ENCODE data around the gene SLK.

SLK gene

GRCh38 chr10:103929381-103929921 lies 37.5 kb upstream of the SLK start:
- Histone ChIP-seq H3K9ac (ENCODE audit: low read length) (no peak overlapping the region), H3K4me1 (ENCODE audit: control insufficient read depth, insufficient read depth, low read length) (no peaks in the 10 kb centered on the region), H3K27ac (ENCODE audit: low read depth, low read length) (no peak overlapping the region)

DNA sequence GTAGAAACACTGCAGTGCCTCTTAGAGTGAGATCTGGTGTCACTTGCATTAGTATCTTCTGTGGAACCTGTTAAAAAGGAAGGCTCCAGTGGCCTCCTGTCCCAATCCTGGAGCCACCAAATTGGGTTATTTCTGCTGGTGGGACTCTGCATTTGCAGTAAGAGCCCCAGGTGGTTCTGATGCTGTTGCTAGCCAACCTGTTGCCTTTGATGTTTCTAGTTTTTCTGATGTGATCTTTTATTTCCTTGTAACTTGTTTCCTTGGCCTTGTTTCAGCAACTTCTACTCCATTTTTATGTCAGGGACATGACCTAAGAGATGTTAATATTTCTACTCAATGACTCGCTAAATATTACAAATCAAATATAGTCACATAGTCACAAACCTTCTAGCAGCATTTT lies 36.5 kb upstream of the SLK start:
- H3K27me3 ChIP-seq (ENCODE audit: control insufficient read depth, insufficient read depth, low read length): no peaks in the 10 kb centered on the region
- no peak overlapping the region for H3K27ac ChIP-seq (ENCODE audit: low read depth, low read length)
- no peaks in the 10 kb centered on the region for H3K4me1 ChIP-seq (ENCODE audit: control insufficient read depth, insufficient read depth, low read length)
- no peak overlapping the region for H3K4me3 ChIP-seq (ENCODE audit: low read length)
- H3K36me3 ChIP-seq (ENCODE audit: control insufficient read depth, insufficient read depth, low read length): no peaks in the 10 kb centered on the region
- no peak overlapping the region for H3K9ac ChIP-seq (ENCODE audit: low read length)

More at GRCh38 chr10:103929381-103929921, 37.5 kb upstream of the SLK start:
- no peaks in the 10 kb centered on the region for H3K27me3 ChIP-seq (ENCODE audit: control insufficient read depth, insufficient read depth, low read length)
- no peak overlapping the region for H3K4me3 ChIP-seq (ENCODE audit: low read length)
- no peaks in the 10 kb centered on the region for H3K36me3 ChIP-seq (ENCODE audit: control insufficient read depth, insufficient read depth, low read length)

- no peaks in the 10 kb centered on the region for H3K4me1 ChIP-seq (ENCODE audit: control insufficient read depth, insufficient read depth, low read length)
- no peak overlapping the region for H3K4me3 ChIP-seq (ENCODE audit: low read length)
- H3K27ac ChIP-seq (ENCODE audit: low read depth, low read length): no peak overlapping the region
- H3K27me3 ChIP-seq (ENCODE audit: control insufficient read depth, insufficient read depth, low read length): no peaks in the 10 kb centered on the region
- H3K9ac ChIP-seq (ENCODE audit: low read length): no peak overlapping the region
- H3K36me3 ChIP-seq (ENCODE audit: control insufficient read depth, insufficient read depth, low read length): no peaks in the 10 kb centered on the region
These were observed 36.1 kb upstream of the SLK start for GRCh38 chr10:103930881-103931280.

GRCh38 chr10:103931603-103932002 lies 35.3 kb upstream of the SLK start:
- Histone ChIP-seq H3K9ac (ENCODE audit: low read length) (no peak overlapping the region), H3K4me1 (ENCODE audit: control insufficient read depth, insufficient read depth, low read length) (no peaks in the 10 kb centered on the region)

GRCh38 chr10:103932271-103932670 lies 34.7 kb upstream of the SLK start:
- H3K27me3 ChIP-seq (ENCODE audit: control insufficient read depth, insufficient read depth, low read length): no peaks in the 10 kb centered on the region
- H3K4me1 ChIP-seq (ENCODE audit: control insufficient read depth, insufficient read depth, low read length): no peaks in the 10 kb centered on the region
- no peak overlapping the region for H3K27ac ChIP-seq (ENCODE audit: low read depth, low read length)
- no peaks in the 10 kb centered on the region for H3K36me3 ChIP-seq (ENCODE audit: control insufficient read depth, insufficient read depth, low read length)
- H3K9ac ChIP-seq (ENCODE audit: low read length): no peak overlapping the region
- H3K4me3 ChIP-seq (ENCODE audit: low read length): no peak overlapping the region

More at GRCh38 chr10:103931603-103932002, 35.3 kb upstream of the SLK start:
- Histone ChIP-seq H3K27me3 (ENCODE audit: control insufficient read depth, insufficient read depth, low read length) (no peaks in the 10 kb centered on the region), H3K4me3 (ENCODE audit: low read length) (no peak overlapping the region), H3K27ac (ENCODE audit: low read depth, low read length) (no peak overlapping the region), H3K36me3 (ENCODE audit: control insufficient read depth, insufficient read depth, low read length) (no peaks in the 10 kb centered on the region)

DNA sequence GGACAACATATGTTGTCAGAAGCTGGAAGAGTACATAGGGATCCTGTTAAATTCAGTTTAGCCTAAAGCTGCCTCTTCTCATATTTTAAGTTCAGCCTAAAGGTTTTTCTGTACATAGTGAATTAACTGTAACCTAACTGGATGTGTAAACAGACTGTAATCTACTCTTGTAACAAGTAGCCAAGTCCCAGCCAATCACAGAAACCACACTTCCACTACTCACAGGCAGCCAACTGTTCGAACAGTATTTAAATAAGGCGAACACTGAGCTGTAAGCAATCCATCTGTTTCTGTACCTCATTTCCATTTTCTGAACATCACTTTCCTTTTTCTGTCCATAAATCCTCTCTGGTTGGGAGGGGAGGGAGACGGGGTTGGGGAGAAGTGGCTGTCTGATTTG lies 34.0 kb upstream of the SLK start:
- Histone ChIP-seq H3K27ac (ENCODE audit: low read depth, low read length) (no peak overlapping the region), H3K4me3 (ENCODE audit: low read length) (no peak overlapping the region), H3K36me3 (ENCODE audit: control insufficient read depth, insufficient read depth, low read length) (no peaks in the 10 kb centered on the region), H3K4me1 (ENCODE audit: control insufficient read depth, insufficient read depth, low read length) (no peaks in the 10 kb centered on the region), H3K27me3 (ENCODE audit: control insufficient read depth, insufficient read depth, low read length) (no peaks in the 10 kb centered on the region), H3K9ac (ENCODE audit: low read length) (no peak overlapping the region)

- no peak overlapping the region for H3K4me3 ChIP-seq (ENCODE audit: low read length)
- H3K36me3 ChIP-seq (ENCODE audit: control insufficient read depth, insufficient read depth, low read length): no peaks in the 10 kb centered on the region
- H3K4me1 ChIP-seq (ENCODE audit: control insufficient read depth, insufficient read depth, low read length): no peaks in the 10 kb centered on the region
- H3K27me3 ChIP-seq (ENCODE audit: control insufficient read depth, insufficient read depth, low read length): no peaks in the 10 kb centered on the region
- no peak overlapping the region for H3K27ac ChIP-seq (ENCODE audit: low read depth, low read length)
- H3K9ac ChIP-seq (ENCODE audit: low read length): no peak overlapping the region
These were observed 33.3 kb upstream of the SLK start for GRCh38 chr10:103933557-103934121.

DNA sequence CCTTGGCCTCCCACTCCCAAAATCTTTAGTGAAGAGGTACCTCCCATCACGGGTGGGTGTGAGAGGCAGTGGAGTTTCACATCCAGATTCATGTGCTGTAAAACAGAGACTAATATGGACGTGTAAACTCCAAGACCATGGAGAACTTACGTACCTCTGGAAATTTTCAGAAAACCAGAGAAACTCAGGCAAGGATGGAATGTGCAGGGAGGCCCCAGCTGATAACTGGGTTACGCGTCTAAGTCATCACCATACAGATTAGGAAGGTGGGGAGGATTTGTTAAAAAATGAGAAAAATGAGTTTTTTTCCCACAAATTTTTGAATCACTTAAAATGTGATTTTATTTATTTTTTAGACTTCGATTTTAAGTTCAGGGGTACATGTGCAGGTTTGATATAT lies 32.6 kb upstream of the SLK start:
- Histone ChIP-seq H3K4me1 (ENCODE audit: control insufficient read depth, insufficient read depth, low read length) (no peaks in the 10 kb centered on the region), H3K4me3 (ENCODE audit: low read length) (no peak overlapping the region), H3K27me3 (ENCODE audit: control insufficient read depth, insufficient read depth, low read length) (no peaks in the 10 kb centered on the region), H3K36me3 (ENCODE audit: control insufficient read depth, insufficient read depth, low read length) (no peaks in the 10 kb centered on the region), H3K27ac (ENCODE audit: low read depth, low read length) (no peak overlapping the region), H3K9ac (ENCODE audit: low read length) (no peak overlapping the region)

- no peaks in the 10 kb centered on the region for H3K36me3 ChIP-seq (ENCODE audit: control insufficient read depth, insufficient read depth, low read length)
- H3K27me3 ChIP-seq (ENCODE audit: control insufficient read depth, insufficient read depth, low read length): no peaks in the 10 kb centered on the region
- no peak overlapping the region for H3K9ac ChIP-seq (ENCODE audit: low read length)
- H3K27ac ChIP-seq (ENCODE audit: low read depth, low read length): no peak overlapping the region
- H3K4me3 ChIP-seq (ENCODE audit: low read length): no peak overlapping the region
- no peaks in the 10 kb centered on the region for H3K4me1 ChIP-seq (ENCODE audit: control insufficient read depth, insufficient read depth, low read length)
These were observed 30.9 kb upstream of the SLK start for GRCh38 chr10:103936022-103936421.

DNA sequence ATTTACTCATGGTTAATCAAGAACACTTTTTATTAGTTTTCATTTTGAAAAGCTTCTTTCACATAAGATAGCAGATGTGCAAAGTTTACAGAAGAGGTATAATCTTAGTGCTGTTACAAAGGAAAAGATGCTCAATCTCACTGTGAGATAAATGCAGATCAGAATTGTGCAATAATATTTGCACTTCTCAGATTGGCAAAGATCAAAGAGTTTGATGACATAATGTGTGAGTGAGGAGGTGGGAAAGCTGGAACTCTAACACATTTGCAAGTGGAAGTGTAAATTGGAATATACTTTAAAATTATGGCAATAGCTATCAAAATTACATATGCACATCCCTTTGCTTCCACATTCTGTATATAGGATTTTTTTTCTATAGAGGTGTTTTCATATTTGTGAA lies 27.4 kb upstream of the SLK start:
- H3K9ac ChIP-seq (ENCODE audit: low read length): no peak overlapping the region
- H3K4me1 ChIP-seq (ENCODE audit: control insufficient read depth, insufficient read depth, low read length): no peaks in the 10 kb centered on the region
- no peaks in the 10 kb centered on the region for H3K36me3 ChIP-seq (ENCODE audit: control insufficient read depth, insufficient read depth, low read length)
- no peaks in the 10 kb centered on the region for H3K27me3 ChIP-seq (ENCODE audit: control insufficient read depth, insufficient read depth, low read length)
- no peak overlapping the region for H3K27ac ChIP-seq (ENCODE audit: low read depth, low read length)
- H3K4me3 ChIP-seq (ENCODE audit: low read length): no peak overlapping the region

- Histone ChIP-seq H3K36me3 (ENCODE audit: control insufficient read depth, insufficient read depth, low read length) (no peaks in the 10 kb centered on the region), H3K4me3 (ENCODE audit: low read length) (no peak overlapping the region), H3K27me3 (ENCODE audit: control insufficient read depth, insufficient read depth, low read length) (no peaks in the 10 kb centered on the region), H3K9ac (ENCODE audit: low read length) (no peak overlapping the region), H3K27ac (ENCODE audit: low read depth, low read length) (no peak overlapping the region), H3K4me1 (ENCODE audit: control insufficient read depth, insufficient read depth, low read length) (no peaks in the 10 kb centered on the region)
These were observed 25.1 kb upstream of the SLK start for GRCh38 chr10:103941801-103942200.

DNA sequence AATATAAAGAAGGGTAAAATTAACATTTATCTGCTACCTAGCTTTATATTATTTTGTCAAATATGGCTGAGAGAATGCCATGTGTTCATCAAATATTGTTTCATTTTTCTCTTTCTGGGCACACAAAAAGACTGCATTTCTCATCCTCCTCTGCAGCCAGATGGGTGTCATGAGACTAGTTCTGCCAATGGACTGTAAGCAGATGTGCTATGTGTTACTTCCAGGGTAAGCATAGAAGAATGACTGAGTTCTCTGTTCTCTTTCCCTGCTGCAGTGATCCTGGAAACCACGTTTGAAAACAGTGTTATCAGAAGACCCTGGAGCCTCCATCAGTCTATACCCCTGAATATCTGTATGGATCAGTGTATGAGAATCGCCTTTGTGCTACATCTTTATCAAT lies 24.1 kb upstream of the SLK start:
- H3K9ac ChIP-seq (ENCODE audit: low read length): no peak overlapping the region
- no peaks in the 10 kb centered on the region for H3K27me3 ChIP-seq (ENCODE audit: control insufficient read depth, insufficient read depth, low read length)
- no peaks in the 10 kb centered on the region for H3K36me3 ChIP-seq (ENCODE audit: control insufficient read depth, insufficient read depth, low read length)
- H3K27ac ChIP-seq (ENCODE audit: low read depth, low read length): no peak overlapping the region
- H3K4me3 ChIP-seq (ENCODE audit: low read length): no peak overlapping the region
- no peaks in the 10 kb centered on the region for H3K4me1 ChIP-seq (ENCODE audit: control insufficient read depth, insufficient read depth, low read length)

DNA sequence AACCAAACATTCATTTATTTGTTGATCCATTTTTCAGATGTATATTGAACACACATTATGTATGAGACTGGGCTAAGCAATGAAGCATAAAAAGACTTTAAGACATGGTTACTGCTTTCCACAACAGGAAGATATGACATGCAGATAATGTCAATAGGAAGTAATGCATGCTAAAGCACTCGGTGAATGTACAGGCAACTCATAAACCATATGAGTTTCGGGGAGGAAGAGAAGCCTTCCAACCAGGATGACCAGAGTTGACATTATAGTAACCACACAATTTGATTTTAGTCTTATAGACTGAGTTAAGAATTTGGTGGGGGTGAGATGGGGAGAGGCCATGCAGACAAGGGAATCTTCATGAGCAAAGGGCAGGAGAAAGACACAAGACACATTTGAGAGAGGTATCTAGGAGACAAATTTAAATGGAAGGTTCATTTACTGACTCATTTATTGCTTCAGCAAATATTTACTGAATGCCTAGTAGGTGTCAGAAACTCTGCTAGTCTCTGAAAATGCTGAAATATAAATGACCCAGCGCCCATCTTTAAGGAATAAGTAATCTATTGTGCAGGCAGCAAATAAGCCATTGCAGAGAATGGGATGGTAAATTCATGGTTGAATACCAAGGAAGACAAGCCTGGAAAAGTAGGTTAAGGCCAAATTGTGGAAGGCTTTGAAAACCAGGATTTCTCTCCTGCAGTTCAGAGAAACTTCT lies 19.0 kb upstream of the SLK start:
- Histone ChIP-seq H3K36me3 (ENCODE audit: control insufficient read depth, insufficient read depth, low read length) (no peaks in the 10 kb centered on the region), H3K27me3 (ENCODE audit: control insufficient read depth, insufficient read depth, low read length) (no peaks in the 10 kb centered on the region), H3K4me3 (ENCODE audit: low read length) (no peak overlapping the region), H3K9ac (ENCODE audit: low read length) (no peak overlapping the region), H3K4me1 (ENCODE audit: control insufficient read depth, insufficient read depth, low read length) (no peaks in the 10 kb centered on the region), H3K27ac (ENCODE audit: low read depth, low read length) (no peak overlapping the region)
